Activated CD8-positive, alpha-beta memory T cell treated with anti-CD3 and anti-CD28 coated beads for 36 hours (primary cell): Measurements from ENCODE around the gene ABI3BP. TPM values are rescaled to one million over a fixed set of nuclear protein-coding genes. Genes with fewer than 3 reads are reported as not detected.

Source experiments
- CTCF ChIA-PET: fragments of 350-600 bp; sonication (Branson Sonifier 250); formaldehyde crosslinking; loops from one replicate; lab custom pipeline; 2021; ENCODE audit warnings: antibody characterized with exemption; lab: Charles Lee
- POLR2A ChIA-PET: fragments of 350-600 bp; sonication (Branson Sonifier 250); formaldehyde crosslinking; loops from one replicate; lab custom pipeline; 2021; ENCODE audit warnings: antibody characterized with exemption; lab: Charles Lee
- total RNA-seq, 2 experiments: library from RNA; stranded (reverse); gene quantifications; one replicate each; pipeline ENCODE4 v1.2.3, GENCODE V29; 2021

The ABI3BP gene
- total RNA-seq, 2 experiments from 2014 or later: 0.11 TPM; not detected in 1

- ChIA-PET CTCF (no interaction called here), POLR2A (no interaction called here)
Measured at GRCh38 chr3:100864471-100865250, 128.6 kb downstream of the ABI3BP start.

- POLR2A ChIA-PET: no interaction called here
- CTCF ChIA-PET: no interaction called here
Measured at GRCh38 chr3:100857863-100858262, 135.4 kb downstream of the ABI3BP start.

- POLR2A ChIA-PET: no interaction called here
- CTCF ChIA-PET: no interaction called here
Measured at GRCh38 chr3:100856821-100857220, 136.4 kb downstream of the ABI3BP start.

GRCh38 chr3:100852840-100853239, 140.4 kb downstream of the ABI3BP start:
- ChIA-PET POLR2A (no interaction called here), CTCF (no interaction called here)

GRCh38 chr3:100850701-100851100, 142.5 kb downstream of the ABI3BP start:
- ChIA-PET POLR2A (no interaction called here), CTCF (no interaction called here)

- ChIA-PET POLR2A (no interaction called here), CTCF (no interaction called here)
Measured at GRCh38 chr3:100850156-100850555, 143.1 kb downstream of the ABI3BP start.

GRCh38 chr3:100844063-100844936, 148.9 kb downstream of the ABI3BP start:
- POLR2A ChIA-PET: no interaction called here
- CTCF ChIA-PET: no interaction called here

- CTCF ChIA-PET: no interaction called here
Measured at GRCh38 chr3:100838157-100838556, 155.1 kb downstream of the ABI3BP start.

GRCh38 chr3:100836661-100837060, 156.6 kb downstream of the ABI3BP start:
- ChIA-PET POLR2A (no interaction called here), CTCF (no interaction called here)

More at GRCh38 chr3:100838157-100838556, 155.1 kb downstream of the ABI3BP start:
- POLR2A ChIA-PET: interaction anchor here (0.6 kb wide), 1 partner anchor 543 kb away, joined by 3 read pairs; no protein-coding TSS in a partner anchor

GRCh38 chr3:100834332-100834731, 158.9 kb downstream of the ABI3BP start:
- ChIA-PET POLR2A (no interaction called here), CTCF (no interaction called here)

GRCh38 chr3:100833483-100833882, 159.7 kb downstream of the ABI3BP start:
- ChIA-PET POLR2A (no interaction called here), CTCF (no interaction called here)

GRCh38 chr3:100831629-100832028, 161.6 kb downstream of the ABI3BP start:
- CTCF ChIA-PET: no interaction called here
- POLR2A ChIA-PET: no interaction called here

GRCh38 chr3:100830931-100831330, 162.3 kb downstream of the ABI3BP start:
- ChIA-PET CTCF (no interaction called here), POLR2A (no interaction called here)

GRCh38 chr3:100825574-100825973, 167.6 kb downstream of the ABI3BP start:
- ChIA-PET CTCF (no interaction called here), POLR2A (no interaction called here)

GRCh38 chr3:100815583-100815982, 177.6 kb downstream of the ABI3BP start:
- POLR2A ChIA-PET: no interaction called here
- CTCF ChIA-PET: no interaction called here

- POLR2A ChIA-PET: no interaction called here
- CTCF ChIA-PET: no interaction called here
Measured at GRCh38 chr3:100813828-100814227, 179.4 kb downstream of the ABI3BP start.

GRCh38 chr3:100811779-100812507, 181.3 kb downstream of the ABI3BP start:
- POLR2A ChIA-PET: no interaction called here
- CTCF ChIA-PET: no interaction called here

- POLR2A ChIA-PET: no interaction called here
- CTCF ChIA-PET: no interaction called here
Measured at GRCh38 chr3:100810671-100811070, 182.6 kb downstream of the ABI3BP start.

- ChIA-PET CTCF (no interaction called here), POLR2A (no interaction called here)
Measured at GRCh38 chr3:100804631-100805030, 188.6 kb downstream of the ABI3BP start.

- POLR2A ChIA-PET: no interaction called here
- CTCF ChIA-PET: no interaction called here
Measured at GRCh38 chr3:100803711-100804110, 189.5 kb downstream of the ABI3BP start.
